ENCODE data around the gene UQCR10.

The UQCR10 gene

GRCh38 chr22:29799217-29799680 is 32.1 kb downstream of the UQCR10 start:
- CTCF ChIA-PET, result no interaction called here
- DNase-seq (ENCODE audit: extremely low spot score), result no peak
- POLR2A ChIA-PET, result no interaction called here
- no peak for TF ChIP-seq CTCF (IDR thresholded peaks at IDR 0.05; ENCODE audit: control extremely low read depth, extremely low read depth, low read depth, missing control alignments)

GRCh38 chr22:29801153-29801552 is 34.0 kb downstream of the UQCR10 start:
- no peak for DNase-seq (ENCODE audit: extremely low spot score)
- CTCF ChIA-PET, result no interaction called here
- TF ChIP-seq CTCF (IDR thresholded peaks at IDR 0.05; ENCODE audit: control extremely low read depth, extremely low read depth, low read depth, missing control alignments), result no peak
- POLR2A ChIA-PET, result interaction anchor here (0.5 kb wide), 1 partner anchor 107 kb away, joined by 3 read pairs; no protein-coding TSS in a partner anchor

GRCh38 chr22:29801796-29802195 is 34.6 kb downstream of the UQCR10 start:
- TF ChIP-seq CTCF (IDR thresholded peaks at IDR 0.05; ENCODE audit: control extremely low read depth, extremely low read depth, low read depth, missing control alignments), result no peak
- POLR2A ChIA-PET, result interaction anchor here (0.5 kb wide), 1 partner anchor 107 kb away, joined by 3 read pairs; no protein-coding TSS in a partner anchor
- no peak for DNase-seq (ENCODE audit: extremely low spot score)
- CTCF ChIA-PET, result interaction anchor here (1.1 kb wide), 1 partner anchor 13 kb away, joined by 3 read pairs; no protein-coding TSS in a partner anchor

GRCh38 chr22:29803190-29803589 is 36.0 kb downstream of the UQCR10 start:
- no peak for DNase-seq (ENCODE audit: extremely low spot score)
- no peak for TF ChIP-seq CTCF (IDR thresholded peaks at IDR 0.05; ENCODE audit: control extremely low read depth, extremely low read depth, low read depth, missing control alignments)
- CTCF ChIA-PET, result no interaction called here
- POLR2A ChIA-PET, result no interaction called here

- CTCF ChIA-PET, result interaction anchor here (1.2 to 1.3 kb wide), 2 partner anchors 17 to 179 kb away, joined by 3 to 4 read pairs; no protein-coding TSS in a partner anchor
- DNase-seq (ENCODE audit: extremely low spot score), result no peak
- no peak for TF ChIP-seq CTCF (IDR thresholded peaks at IDR 0.05; ENCODE audit: control extremely low read depth, extremely low read depth, low read depth, missing control alignments)
- POLR2A ChIA-PET, result no interaction called here
Observed at GRCh38 chr22:29804985-29805384, 37.8 kb downstream of the UQCR10 start.

GRCh38 chr22:29806196-29806595 is 39.0 kb downstream of the UQCR10 start:
- POLR2A ChIA-PET, result no interaction called here
- TF ChIP-seq CTCF (IDR thresholded peaks at IDR 0.05; ENCODE audit: control extremely low read depth, extremely low read depth, low read depth, missing control alignments), result no peak
- CTCF ChIA-PET, result interaction anchor here (1.1 to 1.6 kb wide), 4 partner anchors 12 to 199 kb away, joined by 3 to 5 read pairs (median 3); no protein-coding TSS in a partner anchor

More at GRCh38 chr22:29806196-29806595, 39.0 kb downstream of the UQCR10 start:
- DNase-seq (ENCODE audit: extremely low spot score), result no peak
